H1 (cell line): ENCODE results near the gene AGRN. TPM values are rescaled to one million over a fixed set of nuclear protein-coding genes. Genes with fewer than 3 reads are reported as not detected.

Experiments
- CTCF ChIA-PET: fragments of 300-600 bp; sonication (Branson Sonifier 250); formaldehyde crosslinking; loops from one replicate; lab custom pipeline; 2021; ENCODE audit not compliant: partially characterized antibody; lab: Charles Lee
- POLR2A ChIA-PET: fragments of 300-600 bp; sonication (Branson Sonifier 250); formaldehyde crosslinking; loops from one replicate; lab custom pipeline; 2021; ENCODE audit warnings: inconsistent platforms; ENCODE audit not compliant: partially characterized antibody; lab: Charles Lee
- DNase-seq, 2 experiments: peaks; one replicate each; pipeline versions ENCODE4 v3.0.0 to v3.0.0-alpha.2; 2010 to 2022; ENCODE audit warnings: low spot score in 2 of 2, low read depth in 1 of 2, mixed read lengths in 1 of 2
- FAIRE-seq: peaks from 2 replicates; lab custom pipeline; 2011; peaks lifted over from hg19 to GRCh38; lab: Jason Lieb, UNC
- H2AFZ ChIP-seq: 2 replicates; pipeline ENCODE4 v1.8.1; 2012; ENCODE audit warnings: low read length, inconsistent platforms
- H2AK5ac ChIP-seq: 2 replicates; pipeline ENCODE4 v1.6.1; 2013; ENCODE audit warnings: low read depth, low read length
- H2BK120ac ChIP-seq: replicated peaks from 2 replicates; pipeline ENCODE3; 2013; ENCODE audit warnings: low read depth, low read length, inconsistent platforms
- H2BK12ac ChIP-seq: 2 replicates; pipeline ENCODE4 v1.6.1; 2013; ENCODE audit warnings: low read depth, low read length
- H2BK15ac ChIP-seq: 2 replicates; pipeline ENCODE4 v1.6.1; 2013; ENCODE audit warnings: low read length
- H2BK20ac ChIP-seq: 2 replicates; pipeline ENCODE4 v1.6.1; 2013; ENCODE audit warnings: low read length
- H2BK5ac ChIP-seq: 2 replicates; pipeline ENCODE4 v1.6.1; 2013; ENCODE audit warnings: low read depth, low read length
- H3K14ac ChIP-seq: 2 replicates; pipeline ENCODE4 v1.6.1; 2013; ENCODE audit warnings: inconsistent platforms; ENCODE audit not compliant: insufficient read length
- H3K18ac ChIP-seq: 2 replicates; pipeline ENCODE4 v1.6.1; 2013; ENCODE audit warnings: low read length; ENCODE audit errors: extremely low read depth
- H3K23ac ChIP-seq: 2 replicates; pipeline ENCODE4 v1.6.1; 2013; ENCODE audit warnings: inconsistent platforms; ENCODE audit not compliant: insufficient read length
- H3K23me2 ChIP-seq: 2 replicates; pipeline ENCODE4 v1.6.1; 2013; ENCODE audit warnings: low read depth, low read length
- H3K27ac ChIP-seq: 2 replicates; pipeline ENCODE4 v1.6.1; 2011; ENCODE audit warnings: low read depth, low read length, inconsistent platforms
- H3K27me3 ChIP-seq, 4 experiments: replicated peaks in 1 of 4; 1 replicate in 1 of 4; 2 replicates in 3 of 4; pipeline versions ENCODE4 v1.6.1 to v1.8.1; 2011 to 2013; ENCODE audit warnings: low read length in 3 of 4, mild to moderate bottlenecking in 3 of 4, inconsistent platforms in 2 of 4, mixed read lengths in 2 of 4, moderate library complexity in 1 of 4; ENCODE audit not compliant: control insufficient read depth in 3 of 4, insufficient read depth in 3 of 4; ENCODE audit errors: extremely low read depth in 1 of 4
- H3K36me3 ChIP-seq, 4 experiments: 2 replicates each; pipeline versions ENCODE4 v1.6.1 to v1.8.1; 2011 to 2013; ENCODE audit warnings: mild to moderate bottlenecking in 4 of 4, low read length in 3 of 4, moderate library complexity in 2 of 4, control low read depth in 1 of 4, inconsistent platforms in 1 of 4; ENCODE audit not compliant: insufficient read depth in 4 of 4, control insufficient read depth in 2 of 4
- H3K4ac ChIP-seq: replicated peaks from 2 replicates; pipeline ENCODE3; 2013; ENCODE audit warnings: low read length, low read depth, mixed read lengths, inconsistent platforms; ENCODE audit not compliant: insufficient read length
- H3K4me1 ChIP-seq, 4 experiments: replicated peaks in 1 of 4; 1 replicate in 1 of 4; 2 replicates in 3 of 4; pipeline versions ENCODE4 v1.6.1 to v1.8.1; 2011 to 2013; ENCODE audit warnings: low read length in 3 of 4, inconsistent platforms in 2 of 4, mixed read lengths in 1 of 4; ENCODE audit not compliant: insufficient read depth in 4 of 4, control insufficient read depth in 3 of 4
- H3K4me2 ChIP-seq, 2 experiments: 2 replicates each; pipeline versions ENCODE4 v1.6.1 to v1.8.1; 2011 to 2013; ENCODE audit warnings: low read depth in 2 of 2, low read length in 2 of 2, control low read depth in 1 of 2, inconsistent platforms in 1 of 2, mild to moderate bottlenecking in 1 of 2; ENCODE audit not compliant: insufficient read depth in 1 of 2
- H3K4me3 ChIP-seq, 4 experiments: fragments of 200-600, 300-600 bp in 1 of 4; sonication (generic), shearing (Covaris generic), sonication (Bioruptor Twin) in 1 of 4; 2 replicates each; pipeline versions ENCODE4 v1.5.1 to v1.8.1; 2011 to 2016; ENCODE audit warnings: low read length in 4 of 4, low read depth in 3 of 4, control low read depth in 2 of 4, inconsistent platforms in 2 of 4, mild to moderate bottlenecking in 2 of 4, mixed read lengths in 1 of 4, moderate library complexity in 1 of 4; ENCODE audit not compliant: insufficient read depth in 2 of 4; ENCODE audit errors: extremely low read depth in 1 of 4
- H3K56ac ChIP-seq: replicated peaks from 2 replicates; pipeline ENCODE3; 2013; ENCODE audit warnings: low read depth, mild to moderate bottlenecking, mixed read lengths, low read length, inconsistent platforms; ENCODE audit not compliant: insufficient read length
- H3K79me1 ChIP-seq: 2 replicates; pipeline ENCODE4 v1.6.1; 2013; ENCODE audit warnings: low read depth, low read length, control low read depth
- H3K79me2 ChIP-seq, 2 experiments: 2 replicates each; pipeline versions ENCODE4 v1.6.1 to v1.8.1; 2012 to 2013; ENCODE audit warnings: low read length in 2 of 2, mild to moderate bottlenecking in 2 of 2, inconsistent platforms in 1 of 2; ENCODE audit not compliant: insufficient read depth in 2 of 2, control insufficient read depth in 1 of 2
- H3K9ac ChIP-seq, 4 experiments: replicated peaks in 1 of 4; 1 replicate in 1 of 4; 2 replicates in 3 of 4; pipeline versions ENCODE4 v1.6.1 to v1.8.1; 2011 to 2013; ENCODE audit warnings: low read depth in 3 of 4, low read length in 3 of 4, control low read depth in 2 of 4, mild to moderate bottlenecking in 2 of 4, moderate library complexity in 2 of 4, inconsistent platforms in 1 of 4; ENCODE audit errors: extremely low read depth in 1 of 4
- H3K9me3 ChIP-seq, 2 experiments: 2 replicates each; pipeline versions ENCODE4 v1.6.1 to v1.8.1; 2012 to 2013; ENCODE audit warnings: mild to moderate bottlenecking in 2 of 2, moderate library complexity in 2 of 2, control low read depth in 1 of 2, inconsistent platforms in 1 of 2, low read depth in 1 of 2, low read length in 1 of 2, mixed read lengths in 1 of 2; ENCODE audit not compliant: insufficient read depth in 2 of 2
- H4K20me1 ChIP-seq, 2 experiments: replicated peaks in 1 of 2; 2 replicates each; pipeline versions ENCODE3 to v1.8.1; 2011 to 2013; ENCODE audit warnings: inconsistent platforms in 2 of 2, low read length in 2 of 2, mild to moderate bottlenecking in 1 of 2; ENCODE audit not compliant: insufficient read depth in 2 of 2, control insufficient read depth in 1 of 2
- H4K5ac ChIP-seq: 2 replicates; pipeline ENCODE4 v1.6.1; 2013; ENCODE audit warnings: low read length, low read depth, mixed read lengths, inconsistent platforms; ENCODE audit not compliant: insufficient read length
- H4K8ac ChIP-seq: 2 replicates; pipeline ENCODE4 v1.8.0; 2013; ENCODE audit warnings: mild to moderate bottlenecking, moderate library complexity, low read length, inconsistent platforms; ENCODE audit not compliant: insufficient read depth; ENCODE audit errors: extremely low read depth
- H4K91ac ChIP-seq: replicated peaks from 2 replicates; pipeline ENCODE3; 2013; ENCODE audit warnings: low read length, mixed read lengths, inconsistent platforms; ENCODE audit not compliant: insufficient read length
- CBX8 ChIP-seq: fragments of 300-800, 300-1000 bp; sonication (generic); IDR thresholded peaks from 2 replicates; pipeline ENCODE4 v1.7.1; 2016; ENCODE audit warnings: low read depth, low read length, borderline replicate concordance
- CEBPB ChIP-seq: IDR thresholded peaks from 2 replicates; pipeline ENCODE4 v1.6.1; 2012; ENCODE audit warnings: low read depth, low read length
- CREB1 ChIP-seq: IDR thresholded peaks from 2 replicates; pipeline ENCODE4 v1.6.1; 2012; ENCODE audit warnings: inconsistent platforms
- E2F6 ChIP-seq: IDR thresholded peaks from 2 replicates; pipeline ENCODE4 v1.6.1; 2012; ENCODE audit warnings: inconsistent platforms
- KDM1A ChIP-seq: fragments of 200-600, 300-600 bp; sonication (generic); IDR thresholded peaks from 2 replicates; pipeline ENCODE4 v1.7.1; 2016; ENCODE audit warnings: mild to moderate bottlenecking, low read length, borderline replicate concordance
- KDM4A ChIP-seq: IDR thresholded peaks from one replicate; pipeline ENCODE4 v1.7.1; 2012; ENCODE audit warnings: low read depth, mild to moderate bottlenecking, moderate library complexity, low read length, inconsistent platforms; ENCODE audit not compliant: severe bottlenecking
- MAFK ChIP-seq: IDR thresholded peaks from 2 replicates; pipeline ENCODE4 v1.6.1; 2012; ENCODE audit warnings: low read depth, mild to moderate bottlenecking, improper control_type of control experiment, low read length
- NRF1 ChIP-seq: IDR thresholded peaks from 2 replicates; pipeline ENCODE4 v1.6.1; 2011; ENCODE audit warnings: mild to moderate bottlenecking, low read depth, low read length, improper control_type of control experiment
- RNF2 ChIP-seq: fragments of 200-900, 300-1000 bp; sonication (generic); IDR thresholded peaks from 2 replicates; pipeline ENCODE4 v1.7.1; 2016; ENCODE audit warnings: borderline replicate concordance, low read depth, mild to moderate bottlenecking, antibody characterized with exemption, low read length; ENCODE audit not compliant: poor library complexity, severe bottlenecking; ENCODE audit errors: missing control alignments
- TAF7 ChIP-seq: optimal IDR thresholded peaks from 2 replicates; pipeline ENCODE3; 2011; ENCODE audit warnings: low read depth, mild to moderate bottlenecking, inconsistent platforms, low read length, moderate library complexity, borderline replicate concordance
- TEAD4 ChIP-seq: IDR thresholded peaks from 2 replicates; pipeline ENCODE4 v1.6.1; 2012; ENCODE audit warnings: low read depth, low read length, inconsistent platforms, mixed read lengths
- WGBS, 2 experiments: shearing (Covaris generic) in 1 of 2; methylation state at CpG; one replicate each; pipeline versions ENCODE4 v1.1.6 to v1.1.7; 2013 to 2015; ENCODE audit warnings: low lambda C conversion rate in 2 of 2, mixed read lengths in 2 of 2, inconsistent platforms in 1 of 2, low coverage in 1 of 2, missing lambda C conversion rate in 1 of 2; ENCODE audit not compliant: insufficient replicate concordance in 2 of 2, insufficient coverage in 1 of 2, insufficient read length in 1 of 2; ENCODE audit errors: extremely low coverage in 1 of 2, missing lambda C conversion rate in 1 of 2; 5-methylcytosine and 5-hydroxymethylcytosine counted together
- polyA plus RNA-seq, 7 experiments: library from polyadenylated mRNA; depleted of rRNA in 3 of 7; stranded (reverse) in 5 of 7; unstranded in 2 of 7; fragments of >200 nt in 5 of 7; fragments of 200-250 nt in 2 of 7; gene quantifications; 1 replicate in 5 of 7; 2 replicates in 1 of 7; 4 replicates in 1 of 7; pipeline versions ENCODE4 v1.2.1 to v1.2.3, GENCODE V29; 2011 to 2013; ENCODE audit warnings: missing spikeins in 2 of 7, mixed read lengths in 2 of 7
- total RNA-seq: library from RNA; stranded (reverse); fragmentation: NEBNext Ultra II Directional; extraction: Animal tissue kit (Norgen Biotek cat#: 25700); gene quantifications from 2 replicates; pipeline ENCODE4 v1.2.1, GENCODE V29; 2021

The AGRN gene
- total and polyA plus RNA-seq, 2 of the 8 experiments (the other 6 are each of a cell fraction or from before 2014, with no cell fraction given), result 52.3 to 155 TPM

- H3K18ac ChIP-seq, result no peak overlapping the region
- H2BK120ac ChIP-seq, result no peak overlapping the region
- peak in 1 of 2 experiments; percentile 73 for DNase-seq
- no peak overlapping the region for H2BK20ac ChIP-seq
- no peak overlapping the region for H4K5ac ChIP-seq
- peak overlapping the region; percentile 24 to 77 (median 40); a peak in 6 of 8 replicates for H3K4me3 ChIP-seq
- H3K36me3 ChIP-seq, result peaks cover 0 to 18% (median 0%) of the 10 kb centered on the region in 4 experiments; a peak in 1 of 8 replicates
- no peak overlapping the region for H3K56ac ChIP-seq
- no peak overlapping the region for H3K14ac ChIP-seq
- H2BK12ac ChIP-seq, result no peak overlapping the region
- peak overlapping the region in 1 of 4 experiments; percentile 67; a peak in 1 of 7 replicates for H3K9ac ChIP-seq
- H3K9me3 ChIP-seq, result no peaks in the 10 kb centered on the region; a peak in 1 of 4 replicates
- H2BK5ac ChIP-seq, result no peak overlapping the region
- 6% methylated on average over 36 of the region's 86 CpGs; no CpG with 5 or more reads in 1 of the 2 experiments for WGBS, 2 experiments
- no peak overlapping the region for H4K91ac ChIP-seq
- peaks cover 13% of the 10 kb centered on the region; the same call in 1 of the 2 replicates for H3K23me2 ChIP-seq
- H3K4ac ChIP-seq, result no peak overlapping the region
- ChIA-PET CTCF (interaction anchor here (0.7 to 4.7 kb wide), 4 partner anchors 11 to 23 kb away, joined by 3 to 60 read pairs (median 22); partner anchors contain the start of genes ISG15 and PERM1), POLR2A (interaction anchor here (1.0 to 2.6 kb wide), 7 partner anchors 15 to 35 kb away, joined by 4 to 20 read pairs (median 4); no protein-coding TSS in a partner anchor)
- no peak overlapping the region for H2BK15ac ChIP-seq
- H4K8ac ChIP-seq, result peak overlapping the region; percentile 93; the same call in 1 of the 2 replicates
- no peak overlapping the region for H2AFZ ChIP-seq
- H3K79me2 ChIP-seq, result no peaks in the 10 kb centered on the region
- H3K23ac ChIP-seq, result no peak overlapping the region
- H3K4me1 ChIP-seq, result peaks cover 0 to 27% (median 12%) of the 10 kb centered on the region in 4 experiments; a peak in 6 of 7 replicates
- no peak for FAIRE-seq
- no peak overlapping the region for H3K27ac ChIP-seq
- H3K79me1 ChIP-seq, result no peaks in the 10 kb centered on the region
- H3K4me2 ChIP-seq, result peak overlapping the region; percentile 56 to 71
- H2AK5ac ChIP-seq, result no peak overlapping the region
- H4K20me1 ChIP-seq, result peaks cover 0 to 8% of the 10 kb centered on the region in 2 experiments
- peaks cover 47 to 87% (median 73%) of the 10 kb centered on the region in 4 experiments for H3K27me3 ChIP-seq
- TF ChIP-seq CBX8 (no peak), KDM1A (no peak), E2F6 (peak; percentile 37; the same call in 1 of the 2 replicates), CEBPB (no peak), TAF7 (no peak), KDM4A (peak; percentile 31), CREB1 (peak; percentile 80), NRF1 (no peak), TEAD4 (no peak), MAFK (no peak), RNF2 (peak; percentile 37)
These were observed 20.8 kb upstream of the AGRN start for GRCh38 chr1:998995-999724.
